A673 (cell line): ENCODE results near the gene KIAA0825. TPM values are rescaled to one million over a fixed set of nuclear protein-coding genes. Genes with fewer than 3 reads are reported as not detected.

Experiments
- BruUV-seq: library from RNA; stranded (reverse); fragments of 400-500 nt; replicated peaks from 2 replicates; lab custom pipeline; 2021; lab: Mats Ljungman, UMichigan
- CTCF ChIA-PET: fragments of 300-600 bp; sonication (Branson Sonifier 250); formaldehyde crosslinking; loops from one replicate; lab custom pipeline; 2022; ENCODE audit warnings: antibody characterized with exemption; lab: Charles Lee
- POLR2A ChIA-PET: fragments of 300-600 bp; sonication (Branson Sonifier 250); formaldehyde crosslinking; loops from one replicate; lab custom pipeline; 2022; ENCODE audit warnings: antibody characterized with exemption; ENCODE audit not compliant: low non-redundant PET; lab: Charles Lee
- DNase-seq: peaks from one replicate; pipeline ENCODE4 v3.0.0-alpha.2; 2015; ENCODE audit warnings: low spot score
- H3K27ac ChIP-seq: fragments of 200-600 bp; sonication (generic); 2 replicates; pipeline ENCODE4 v1.5.1; 2016; ENCODE audit warnings: mixed run types, low read depth, mild to moderate bottlenecking, mixed read lengths, antibody characterized with exemption, low read length; ENCODE audit not compliant: poor library complexity, severe bottlenecking
- H3K27me3 ChIP-seq: fragments of 200-600 bp; sonication (generic); replicated peaks from 2 replicates; pipeline ENCODE4 v1.6.1; 2017; ENCODE audit warnings: mixed run types, low read depth, mild to moderate bottlenecking, mixed read lengths, antibody characterized with exemption, low read length; ENCODE audit not compliant: insufficient read depth, poor library complexity
- H3K36me3 ChIP-seq: fragments of 200-600 bp; sonication (generic); 2 replicates; pipeline ENCODE4 v1.6.1; 2016; ENCODE audit warnings: mixed run types, mild to moderate bottlenecking, mixed read lengths, antibody characterized with exemption, low read length; ENCODE audit not compliant: insufficient read depth, poor library complexity, severe bottlenecking
- H3K4me1 ChIP-seq: fragments of 200-600 bp; sonication (generic); 2 replicates; pipeline ENCODE4 v1.6.1; 2017; ENCODE audit warnings: mixed run types, mild to moderate bottlenecking, mixed read lengths, antibody characterized with exemption, low read length; ENCODE audit not compliant: insufficient read depth, poor library complexity, severe bottlenecking
- H3K4me3 ChIP-seq: fragments of 200-600 bp; sonication (generic); 2 replicates; pipeline ENCODE4 v1.5.1; 2016; ENCODE audit warnings: low read depth, mixed run types, mild to moderate bottlenecking, mixed read lengths, low read length; ENCODE audit not compliant: poor library complexity, severe bottlenecking
- H3K9me3 ChIP-seq: fragments of 200-600 bp; sonication (generic); 2 replicates; pipeline ENCODE4 v1.6.1; 2016; ENCODE audit warnings: mixed run types, low read depth, mild to moderate bottlenecking, mixed read lengths, antibody characterized with exemption, low read length; ENCODE audit not compliant: poor library complexity, severe bottlenecking
- CTCF ChIP-seq: fragments of 300-800, 200-600 bp; sonication (generic); conservative IDR thresholded peaks from 2 replicates; pipeline ENCODE4 v1.5.1; 2017; ENCODE audit warnings: low read depth, mild to moderate bottlenecking, antibody characterized with exemption, low read length, moderate library complexity, mixed read lengths
- EZH2 ChIP-seq: fragments of 200-600 bp; sonication (generic); IDR thresholded peaks from 2 replicates; pipeline ENCODE4 v1.6.1; 2017; ENCODE audit warnings: borderline replicate concordance, low read depth, mild to moderate bottlenecking, mixed read lengths, antibody characterized with exemption, low read length; ENCODE audit not compliant: poor library complexity, severe bottlenecking
- intact Hi-C: fragments of 100-400 bp; cut with micrococcal nuclease; formaldehyde crosslinking; loops from one replicate; pipeline ENCODE4 v1.10.0; 2022; ENCODE audit not compliant: unreplicated experiment
- total RNA-seq: library from RNA; stranded (reverse); gene quantifications from 2 replicates; pipeline ENCODE4 v1.2.3, GENCODE V29; 2021

Gene KIAA0825
- total RNA-seq, 1 experiment from 2014 or later: 1.2 TPM

DNA sequence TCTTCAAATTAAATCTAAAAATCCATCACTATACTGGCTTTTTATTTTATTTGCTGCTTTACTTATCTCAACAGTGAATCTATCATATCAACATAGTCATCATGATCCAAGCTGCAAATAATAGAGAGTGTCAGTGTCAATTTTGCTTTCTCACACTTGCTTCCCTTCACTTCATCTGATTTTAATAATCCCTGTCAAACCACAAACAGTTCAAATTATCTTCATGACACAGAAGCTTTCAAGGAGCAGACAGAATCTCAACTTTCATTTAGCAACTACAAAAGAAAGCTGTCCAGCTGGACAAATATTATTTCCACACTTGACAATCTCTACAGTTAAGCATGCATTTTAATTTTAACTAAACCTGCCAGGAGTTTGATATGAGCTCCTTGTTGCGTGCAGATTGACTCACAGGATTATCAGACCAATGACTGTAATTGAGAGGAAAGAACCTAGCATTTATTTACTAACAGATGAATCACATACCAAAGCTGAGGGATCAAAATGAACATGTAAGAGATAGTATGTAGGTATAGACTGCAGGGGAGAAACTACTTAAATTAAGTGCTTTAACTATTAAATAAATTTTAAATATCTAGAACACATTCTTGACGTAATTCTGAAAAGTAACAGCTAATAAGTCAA, 56.0 kb downstream of the KIAA0825 start:
- BruUV-seq: no TSS peak
- Histone ChIP-seq H3K4me1 (no peaks in the 10 kb centered on the region), H3K4me3 (no peak overlapping the region), H3K36me3 (no peaks in the 10 kb centered on the region), H3K9me3 (no peaks in the 10 kb centered on the region), H3K27me3 (no peaks in the 10 kb centered on the region), H3K27ac (no peak overlapping the region)
- intact Hi-C loops: no loop called here
- POLR2A ChIA-PET: no interaction called here
- no peak for DNase-seq
- no peak for TF ChIP-seq CTCF
- TF ChIP-seq EZH2: no peak
- CTCF ChIA-PET: no interaction called here

DNA sequence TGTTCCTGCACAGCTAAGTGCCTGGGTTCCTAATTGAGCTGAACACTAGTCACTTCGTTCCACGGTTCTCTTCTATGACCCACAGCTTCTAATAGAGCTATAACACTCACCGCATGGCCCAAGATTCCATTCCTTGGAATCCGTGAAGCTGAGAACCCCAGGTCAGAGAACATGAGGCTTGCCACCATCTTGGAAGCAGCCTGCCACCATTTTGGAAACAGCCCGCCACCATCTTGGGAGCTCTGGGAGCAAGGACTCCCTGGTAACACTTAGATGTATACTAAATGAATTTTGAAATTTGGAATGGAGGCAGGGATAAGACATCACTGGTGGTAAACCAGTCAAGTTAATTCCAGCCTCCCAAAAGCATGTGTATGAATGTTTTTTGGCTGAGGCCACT, 60.4 kb downstream of the KIAA0825 start:
- no peaks in the 10 kb centered on the region for H3K27me3 ChIP-seq
- BruUV-seq: no TSS peak
- TF ChIP-seq EZH2 (no peak), CTCF (no peak)
- no peaks in the 10 kb centered on the region for H3K9me3 ChIP-seq
- H3K27ac ChIP-seq: no peak overlapping the region
- intact Hi-C loops: no loop called here
- H3K4me3 ChIP-seq: no peak overlapping the region
- H3K36me3 ChIP-seq: no peaks in the 10 kb centered on the region
- no peaks in the 10 kb centered on the region for H3K4me1 ChIP-seq
- ChIA-PET CTCF (no interaction called here), POLR2A (no interaction called here)
- DNase-seq: no peak

GRCh38 chr5:94551858-94552257, 66.5 kb downstream of the KIAA0825 start:
- no peak overlapping the region for H3K4me3 ChIP-seq
- CTCF ChIA-PET: no interaction called here
- no peaks in the 10 kb centered on the region for H3K27me3 ChIP-seq
- H3K9me3 ChIP-seq: no peaks in the 10 kb centered on the region
- no peaks in the 10 kb centered on the region for H3K4me1 ChIP-seq
- TF ChIP-seq EZH2: no peak
- TF ChIP-seq CTCF: no peak
- intact Hi-C loops: no loop called here
- BruUV-seq: no TSS peak
- POLR2A ChIA-PET: no interaction called here
- no peak overlapping the region for H3K27ac ChIP-seq
- H3K36me3 ChIP-seq: no peaks in the 10 kb centered on the region
- DNase-seq: no peak
